D341Med (cell line): Measurements from ENCODE around the gene FILIP1.

Source experiments
- DNase-seq: peaks from one replicate; pipeline ENCODE4 v3.0.0; 2012; ENCODE audit warnings: low spot score

FILIP1 gene

GRCh38 chr6:75337835-75338580, 155.6 kb downstream of the FILIP1 start:
- DNase-seq, result no peak

GRCh38 chr6:75334266-75335040, 159.1 kb downstream of the FILIP1 start:
- DNase-seq, result peak; percentile 28

GRCh38 chr6:75333676-75334200, 159.9 kb downstream of the FILIP1 start:
- no peak for DNase-seq

- DNase-seq, result no peak
These were observed 162.4 kb downstream of the FILIP1 start for GRCh38 chr6:75331151-75331550.

- no peak for DNase-seq
These were observed 163.9 kb downstream of the FILIP1 start for GRCh38 chr6:75329703-75330102.

DNA sequence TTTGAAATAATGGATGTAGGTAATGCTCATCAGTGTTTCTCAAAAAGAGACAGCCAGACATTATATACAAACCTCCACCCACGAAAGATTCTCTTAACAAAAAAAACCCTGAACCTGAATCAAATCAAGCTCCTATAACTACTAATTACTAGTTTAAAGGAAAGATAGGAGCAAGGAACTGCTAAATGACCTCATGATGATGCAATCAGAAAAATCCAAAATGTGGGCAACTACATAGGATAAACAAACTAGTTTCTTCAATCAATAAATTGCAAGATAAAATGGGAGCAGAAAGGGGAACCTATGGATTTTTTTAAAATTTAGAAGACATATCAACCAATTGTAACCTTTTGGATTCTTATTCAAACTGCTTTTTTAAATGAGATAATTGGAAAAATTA, 165.8 kb downstream of the FILIP1 start:
- no peak for DNase-seq

- DNase-seq, result no peak
These were observed 166.9 kb downstream of the FILIP1 start for GRCh38 chr6:75326557-75327258.

GRCh38 chr6:75318900-75319299, 174.7 kb downstream of the FILIP1 start:
- DNase-seq, result no peak

DNA sequence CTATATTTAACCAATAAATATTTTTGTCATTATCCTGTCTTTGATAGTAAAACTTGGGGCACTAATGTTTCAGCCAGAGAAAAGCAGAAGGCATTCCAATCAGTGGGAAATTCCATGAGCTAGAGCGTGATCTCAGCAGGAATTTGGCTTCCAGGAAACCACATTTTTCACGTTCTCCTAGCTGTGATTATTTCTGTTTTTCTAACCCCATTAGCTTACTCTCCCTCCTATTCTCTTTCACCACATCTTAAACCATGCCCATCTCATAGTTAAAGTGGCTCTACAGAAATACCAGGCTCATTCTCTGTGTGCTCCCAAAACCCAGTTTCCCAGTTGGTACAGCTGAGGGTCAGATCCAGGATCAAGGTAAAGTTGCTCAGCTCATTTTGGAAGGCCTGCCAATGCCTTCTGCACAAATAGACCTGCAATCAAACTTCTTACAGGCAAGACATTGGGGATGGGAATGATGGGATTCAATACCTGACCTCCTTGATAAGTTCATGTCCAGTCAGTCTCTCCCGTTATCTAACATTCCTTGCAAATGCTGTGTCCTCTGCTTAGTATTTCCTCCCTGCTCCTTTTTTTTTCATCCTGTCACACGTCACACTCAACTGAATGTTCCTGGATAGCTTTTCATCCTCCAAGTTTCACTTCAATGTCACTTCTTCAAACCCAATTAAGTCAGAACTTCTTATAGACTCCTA, 175.9 kb downstream of the FILIP1 start:
- no peak for DNase-seq

DNA sequence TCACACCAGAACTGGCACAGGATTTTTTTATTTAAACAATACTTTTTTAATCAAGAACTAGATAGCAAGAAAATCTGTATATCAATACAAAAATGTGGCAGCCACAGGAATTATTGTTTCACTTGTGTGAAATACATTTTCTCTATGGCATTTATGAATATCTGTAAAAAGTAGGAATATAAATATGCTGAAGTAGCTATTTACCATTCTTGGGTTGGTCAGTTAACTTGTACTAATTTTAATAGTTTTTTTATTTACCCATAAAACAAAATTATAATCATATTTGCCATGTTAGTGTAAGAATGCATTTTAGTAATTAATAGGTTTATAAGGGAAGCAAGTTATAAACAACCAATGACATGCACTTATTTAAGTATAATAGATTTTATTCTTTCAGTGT, 177.6 kb downstream of the FILIP1 start:
- no peak for DNase-seq

- no peak for DNase-seq
These were observed 185.2 kb downstream of the FILIP1 start for GRCh38 chr6:75308250-75308988.

DNA sequence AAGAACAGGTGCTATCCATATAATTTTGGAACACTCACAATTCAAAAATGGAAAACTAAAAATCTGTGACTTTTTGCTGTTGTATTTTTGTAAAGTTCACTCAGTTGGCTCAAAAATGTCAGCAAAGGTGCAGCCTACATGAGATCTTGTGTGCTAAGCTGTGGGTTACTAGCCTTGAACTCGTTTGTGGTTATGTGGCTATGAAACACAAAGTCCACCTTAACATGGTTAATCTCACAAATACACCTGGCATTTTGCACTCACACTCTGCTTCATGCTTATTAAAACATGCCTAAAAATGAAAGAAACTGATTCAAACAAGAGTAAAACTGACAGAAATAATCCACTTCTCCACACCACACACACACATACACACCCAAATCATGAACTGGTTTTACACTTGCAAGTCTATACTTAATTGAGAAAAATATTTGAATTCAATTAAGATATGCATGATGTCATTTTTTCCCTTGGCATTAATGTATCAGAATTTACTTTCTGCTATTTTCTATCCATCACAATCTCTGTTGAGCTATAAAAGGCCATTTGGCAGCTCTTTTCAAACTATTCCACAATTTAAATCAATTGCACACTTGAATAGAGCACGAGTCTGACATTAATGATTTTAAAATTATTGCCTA, 186.1 kb downstream of the FILIP1 start:
- DNase-seq, result no peak

GRCh38 chr6:75306064-75306463, 187.5 kb downstream of the FILIP1 start:
- DNase-seq, result no peak

GRCh38 chr6:75305573-75305972, 188.0 kb downstream of the FILIP1 start:
- DNase-seq, result no peak

DNA sequence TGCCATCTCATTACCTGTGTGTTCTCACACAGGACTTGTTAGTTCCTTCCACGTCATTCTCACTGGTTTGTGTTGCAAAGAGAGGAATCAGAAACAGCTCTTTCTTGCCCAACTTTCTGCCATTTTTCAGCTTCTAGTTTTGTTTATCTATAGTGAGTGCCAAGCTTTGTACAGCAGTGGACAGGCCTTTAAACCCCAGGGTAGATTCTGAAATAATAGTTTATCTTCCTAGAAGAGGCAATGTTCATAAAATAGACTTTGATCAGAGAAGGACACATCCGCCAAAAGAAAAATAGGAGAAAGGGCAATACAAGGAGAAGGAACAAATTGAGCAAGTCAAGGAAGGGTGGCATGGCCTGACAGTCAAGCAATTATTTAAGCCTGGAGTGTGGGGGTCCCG, 191.3 kb downstream of the FILIP1 start:
- DNase-seq, result no peak

DNA sequence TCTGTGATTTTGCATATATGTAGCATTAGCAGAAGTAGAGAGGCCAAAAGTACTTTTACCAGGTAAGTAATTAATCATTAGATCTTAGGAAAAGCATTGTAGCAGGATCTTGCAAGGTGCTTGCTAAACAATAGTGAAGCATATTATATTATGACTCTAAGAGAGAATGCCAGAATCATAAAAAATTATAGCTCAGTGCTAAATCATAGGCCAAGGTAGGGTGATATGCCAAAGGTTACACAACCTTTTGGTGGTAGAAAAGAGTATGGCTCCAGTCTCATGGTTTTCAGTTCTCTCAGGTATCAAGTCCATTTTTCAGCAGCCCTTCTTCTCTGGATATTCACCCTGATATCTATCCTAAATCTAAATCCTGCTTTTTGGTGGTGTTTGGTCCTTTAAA, 192.1 kb downstream of the FILIP1 start:
- no peak for DNase-seq

- DNase-seq, result no peak
These were observed 192.5 kb downstream of the FILIP1 start for GRCh38 chr6:75301088-75301487.

DNA sequence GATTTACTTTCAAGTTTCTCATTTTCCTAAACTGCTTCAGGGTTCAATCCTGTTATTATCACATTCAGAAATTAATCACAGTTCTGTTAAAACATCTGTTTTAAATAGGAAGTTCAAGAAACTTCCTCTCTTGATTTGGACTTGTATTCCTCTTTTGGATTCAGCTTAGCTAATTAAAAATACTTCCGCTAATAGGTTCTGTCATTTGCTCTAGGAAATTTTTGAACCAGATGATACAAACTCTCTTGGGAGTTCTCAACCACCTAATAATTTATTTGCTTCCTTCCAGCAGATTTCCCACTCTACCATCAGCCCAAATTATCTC, 193.1 kb downstream of the FILIP1 start:
- DNase-seq, result no peak

GRCh38 chr6:75299801-75300530, 193.6 kb downstream of the FILIP1 start:
- no peak for DNase-seq
